ENCODE results near the gene TRIM41.

DNA sequence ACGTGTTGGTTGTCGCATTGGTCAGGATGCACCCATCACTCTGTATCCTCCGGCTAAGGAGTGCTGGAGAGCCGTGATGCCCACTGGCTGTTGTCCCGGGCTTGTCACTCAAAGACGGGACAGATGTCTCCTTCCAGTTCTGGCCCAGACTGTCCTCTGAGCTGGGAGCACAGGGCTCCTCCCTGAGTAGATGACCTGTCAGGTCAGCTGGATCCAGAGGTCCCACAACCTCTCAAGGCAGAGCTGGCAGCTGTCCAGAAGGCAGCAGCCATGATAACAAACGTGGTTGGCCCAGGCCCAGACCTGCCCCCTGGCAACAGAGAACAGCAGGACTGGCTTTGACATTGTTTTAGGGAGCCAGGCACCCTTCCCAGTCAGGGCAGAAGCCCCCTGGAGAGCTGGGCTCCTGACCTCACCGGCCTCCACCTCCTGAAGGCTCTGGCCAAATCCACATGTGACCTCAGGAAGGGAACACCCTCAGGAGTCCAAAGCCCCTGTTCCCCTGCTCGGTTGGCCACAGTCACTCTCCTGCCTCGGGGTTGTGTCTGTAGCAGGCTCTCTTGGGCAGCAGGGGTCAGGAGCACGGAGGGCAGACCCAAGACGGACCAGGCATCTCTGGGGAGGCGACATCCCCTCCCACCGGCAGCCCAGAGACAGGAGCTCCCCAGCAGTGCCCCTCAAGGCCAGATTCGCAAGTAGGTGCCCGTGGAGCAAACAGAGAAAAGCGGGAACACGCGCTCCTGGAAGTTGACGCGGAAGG is 28.4 kb upstream of the TRIM41 start:
- TF ChIP-seq, protein P1, sequence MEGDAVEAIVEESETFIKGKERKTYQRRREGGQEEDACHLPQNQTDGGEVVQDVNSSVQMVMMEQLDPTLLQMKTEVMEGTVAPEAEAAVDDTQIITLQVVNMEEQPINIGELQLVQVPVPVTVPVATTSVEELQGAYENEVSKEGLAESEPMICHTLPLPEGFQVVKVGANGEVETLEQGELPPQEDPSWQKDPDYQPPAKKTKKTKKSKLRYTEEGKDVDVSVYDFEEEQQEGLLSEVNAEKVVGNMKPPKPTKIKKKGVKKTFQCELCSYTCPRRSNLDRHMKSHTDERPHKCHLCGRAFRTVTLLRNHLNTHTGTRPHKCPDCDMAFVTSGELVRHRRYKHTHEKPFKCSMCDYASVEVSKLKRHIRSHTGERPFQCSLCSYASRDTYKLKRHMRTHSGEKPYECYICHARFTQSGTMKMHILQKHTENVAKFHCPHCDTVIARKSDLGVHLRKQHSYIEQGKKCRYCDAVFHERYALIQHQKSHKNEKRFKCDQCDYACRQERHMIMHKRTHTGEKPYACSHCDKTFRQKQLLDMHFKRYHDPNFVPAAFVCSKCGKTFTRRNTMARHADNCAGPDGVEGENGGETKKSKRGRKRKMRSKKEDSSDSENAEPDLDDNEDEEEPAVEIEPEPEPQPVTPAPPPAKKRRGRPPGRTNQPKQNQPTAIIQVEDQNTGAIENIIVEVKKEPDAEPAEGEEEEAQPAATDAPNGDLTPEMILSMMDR (conservative IDR thresholded peaks at IDR 0.05; ENCODE audit: low read depth, low read length), result no peak
- TF ChIP-seq EZH2 (IDR thresholded peaks at IDR 0.05; ENCODE audit: low read length, unreplicated experiment) (no peak), EZH2phosphoT487 (IDR thresholded peaks at IDR 0.05; ENCODE audit: borderline replicate concordance, low read length) (no peak)

All from PC-3 (cell line).